HEK293T (cell line): ENCODE measurements around the gene FN3KRP.

Source experiments
- ARNT ChIP-seq: fragments of 450-650 bp; IDR thresholded peaks from 2 replicates; pipeline ENCODE4 v1.6.1; 2017; ENCODE audit warnings: mild to moderate bottlenecking
- BHLHE40 ChIP-seq: fragments of 450-650 bp; IDR thresholded peaks from 2 replicates; pipeline ENCODE4 v1.6.1; 2016; ENCODE audit warnings: mild to moderate bottlenecking, moderate library complexity, borderline replicate concordance
- ELF4 ChIP-seq: fragments of 450-650 bp; IDR thresholded peaks from 2 replicates; pipeline ENCODE4 v1.6.1; 2017; ENCODE audit warnings: antibody characterized with exemption
- FOXA1 ChIP-seq: fragments of 450-650 bp; IDR thresholded peaks from 2 replicates; pipeline ENCODE4 v1.6.1; 2016; ENCODE audit warnings: mild to moderate bottlenecking
- FOXK2 ChIP-seq: fragments of 450-650 bp; IDR thresholded peaks from 2 replicates; pipeline ENCODE4 v1.6.1; 2016; ENCODE audit warnings: mild to moderate bottlenecking
- FOXM1 ChIP-seq: fragments of 450-650 bp; IDR thresholded peaks from 2 replicates; pipeline ENCODE4 v1.6.1; 2017; ENCODE audit warnings: mild to moderate bottlenecking, borderline replicate concordance
- HDGF ChIP-seq: fragments of 450-650 bp; IDR thresholded peaks from 2 replicates; pipeline ENCODE4 v1.6.1; 2017; ENCODE audit warnings: antibody characterized with exemption, borderline replicate concordance
- LEF1 ChIP-seq: fragments of 450-650 bp; IDR thresholded peaks from 2 replicates; pipeline ENCODE4 v1.6.1; 2017; ENCODE audit warnings: mild to moderate bottlenecking, borderline replicate concordance
- PKNOX1 ChIP-seq: fragments of 450-650 bp; IDR thresholded peaks from 2 replicates; pipeline ENCODE4 v1.6.1; 2016
- SP1 ChIP-seq: fragments of 450-650 bp; IDR thresholded peaks from 2 replicates; pipeline ENCODE4 v1.6.1; 2017
- SUZ12 ChIP-seq: fragments of 450-650 bp; IDR thresholded peaks from 2 replicates; pipeline ENCODE4 v1.6.1; 2016; ENCODE audit warnings: mild to moderate bottlenecking
- TARDBP ChIP-seq: fragments of 450-650 bp; IDR thresholded peaks from 2 replicates; pipeline ENCODE4 v1.6.1; 2016
- ZNF384 ChIP-seq: fragments of 450-650 bp; IDR thresholded peaks from 2 replicates; pipeline ENCODE4 v1.6.1; 2016

GRCh38 chr17:82686366-82687324 is 29.9 kb upstream of the FN3KRP start:
- TF ChIP-seq BHLHE40 (no peak), SP1 (no peak), FOXK2 (no peak), ARNT (no peak), FOXA1 (no peak), FOXM1 (no peak), TARDBP (no peak), ELF4 (no peak), SUZ12 (no peak), HDGF (no peak), ZNF384 (no peak), LEF1 (no peak), PKNOX1 (no peak)
